IPS DF 19.7 (cell line): ENCODE data around the gene KASH5.

Experiments
- DNase-seq: peaks from one replicate; pipeline ENCODE4 v3.0.0-alpha.2; 2013; ENCODE audit warnings: low read depth, low spot score

Gene KASH5, protein sequence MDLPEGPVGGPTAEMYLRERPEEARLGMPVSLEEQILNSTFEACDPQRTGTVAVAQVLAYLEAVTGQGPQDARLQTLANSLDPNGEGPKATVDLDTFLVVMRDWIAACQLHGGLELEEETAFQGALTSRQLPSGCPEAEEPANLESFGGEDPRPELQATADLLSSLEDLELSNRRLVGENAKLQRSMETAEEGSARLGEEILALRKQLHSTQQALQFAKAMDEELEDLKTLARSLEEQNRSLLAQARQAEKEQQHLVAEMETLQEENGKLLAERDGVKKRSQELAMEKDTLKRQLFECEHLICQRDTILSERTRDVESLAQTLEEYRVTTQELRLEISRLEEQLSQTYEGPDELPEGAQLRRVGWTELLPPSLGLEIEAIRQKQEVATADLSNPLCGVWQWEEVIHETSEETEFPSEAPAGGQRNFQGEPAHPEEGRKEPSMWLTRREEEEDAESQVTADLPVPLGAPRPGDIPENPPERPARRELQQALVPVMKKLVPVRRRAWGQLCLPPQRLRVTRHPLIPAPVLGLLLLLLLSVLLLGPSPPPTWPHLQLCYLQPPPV

GRCh38 chr19:49387936-49388372 is at the start of gene KASH5:
TSS of gene KASH5 (plus strand) at chr19:49388249. CDS start at chr19:49390884, 2,635 bp downstream.
- DNase-seq: no peak

DNA sequence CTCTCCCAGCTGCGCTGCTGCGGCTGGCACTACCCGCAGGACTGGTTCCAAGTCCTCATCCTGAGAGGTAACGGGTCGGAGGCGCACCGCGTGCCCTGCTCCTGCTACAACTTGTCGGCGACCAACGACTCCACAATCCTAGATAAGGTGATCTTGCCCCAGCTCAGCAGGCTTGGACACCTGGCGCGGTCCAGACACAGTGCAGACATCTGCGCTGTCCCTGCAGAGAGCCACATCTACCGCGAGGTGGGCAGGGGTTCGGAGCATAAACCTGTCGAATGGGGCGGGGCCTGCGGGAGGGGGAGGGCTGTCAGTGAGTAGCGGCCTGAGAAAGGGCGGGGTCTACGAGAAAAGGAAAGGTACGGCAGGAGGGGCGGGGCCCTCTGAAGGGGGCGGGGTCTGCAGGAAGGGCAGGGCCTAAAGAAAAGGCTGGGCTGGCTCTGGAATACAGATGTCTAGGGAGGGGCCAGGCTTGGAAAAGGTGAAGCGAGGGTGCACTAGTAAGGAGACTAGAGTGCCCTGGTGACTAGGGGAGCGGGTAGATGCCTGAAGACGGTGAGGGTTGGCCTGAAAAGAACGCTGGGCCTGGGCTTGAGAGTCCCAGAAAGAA is 49.3 kb upstream of the KASH5 start:
- DNase-seq: no peak

GRCh38 chr19:49339301-49340068 is 48.6 kb upstream of the KASH5 start:
- DNase-seq: peak; percentile 94

- no peak for DNase-seq
These were observed 47.8 kb upstream of the KASH5 start for GRCh38 chr19:49340069-49340864.

DNA sequence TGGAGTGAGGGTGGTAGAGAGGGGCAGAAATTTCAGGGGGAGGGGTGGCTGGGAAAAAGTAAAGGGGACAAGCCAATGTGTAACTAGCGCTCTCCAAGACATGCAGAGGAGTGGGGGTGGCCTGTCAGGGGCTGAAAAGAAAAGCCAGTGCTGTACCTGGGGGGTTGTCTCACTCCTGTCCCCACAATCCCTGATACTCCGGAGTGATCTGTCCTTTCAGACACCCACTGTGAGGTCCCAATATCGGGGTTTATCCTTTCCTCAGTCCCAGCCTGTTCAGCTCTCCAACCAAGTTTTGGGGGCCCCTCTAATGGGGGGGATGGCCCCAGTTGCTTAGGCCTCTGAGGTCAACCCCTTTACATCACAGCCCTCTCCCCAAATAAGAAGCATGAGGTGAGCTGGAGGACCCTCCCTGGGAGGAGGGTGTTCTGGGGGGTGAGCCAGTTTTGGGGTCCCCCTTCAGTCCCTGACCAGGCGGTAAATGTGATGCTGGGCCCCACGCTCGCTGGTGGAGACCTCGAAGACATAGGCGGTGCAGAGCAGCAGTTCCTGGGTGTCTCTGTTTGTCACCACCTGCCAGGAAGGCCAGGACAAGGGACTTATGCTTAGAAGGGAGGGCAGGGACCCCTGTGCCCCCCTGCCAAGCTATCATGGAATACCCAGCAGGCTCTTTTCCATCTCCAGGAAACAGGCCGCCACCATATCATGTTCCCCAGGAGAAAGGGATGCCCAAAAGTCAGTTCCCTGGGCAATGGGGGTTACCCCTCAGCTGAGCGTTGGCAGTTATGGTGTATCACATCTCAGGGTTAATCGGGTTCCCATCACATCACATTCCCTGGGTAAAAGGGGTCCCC is 47.0 kb upstream of the KASH5 start:
- no peak for DNase-seq

DNA sequence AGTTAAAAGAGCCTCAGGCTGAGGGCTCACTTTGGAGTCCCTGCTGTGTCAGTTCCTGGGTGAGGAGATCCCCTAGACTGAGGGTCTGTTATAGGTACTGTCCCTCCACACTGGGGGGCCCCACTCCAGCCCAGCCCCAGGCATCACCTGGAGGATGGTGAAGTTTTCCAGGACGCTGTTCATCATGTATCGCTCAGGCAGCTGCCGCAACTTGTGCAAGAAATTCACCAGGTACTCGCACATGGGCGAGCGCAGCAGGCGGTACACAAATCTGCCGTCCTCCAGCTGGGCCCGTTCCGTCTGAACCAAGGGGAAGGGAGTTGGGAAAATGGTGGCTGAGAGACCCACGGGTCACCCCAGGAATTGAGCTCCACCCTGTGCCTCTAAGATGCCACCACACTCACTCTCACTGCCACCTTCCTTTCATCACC is 45.7 kb upstream of the KASH5 start:
- no peak for DNase-seq

DNA sequence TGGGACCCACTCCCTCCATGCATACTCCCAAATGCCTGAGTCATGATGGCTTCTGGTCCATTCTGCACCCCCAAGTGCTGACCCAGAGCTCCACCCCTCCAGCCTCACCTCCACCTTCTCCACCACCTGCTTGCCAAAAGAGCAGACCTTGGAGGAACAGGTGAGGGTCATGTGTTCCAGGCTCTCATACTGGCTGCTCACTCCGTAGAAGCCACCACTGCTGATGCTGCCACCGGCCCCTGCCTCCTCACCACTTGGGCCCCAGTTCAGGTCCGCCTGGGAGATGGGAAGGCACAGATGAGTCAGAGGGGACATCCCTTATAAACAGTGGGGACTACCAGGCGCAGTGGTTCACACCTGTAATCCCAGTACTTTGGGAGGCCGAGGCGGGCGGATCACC is 44.9 kb upstream of the KASH5 start:
- DNase-seq: no peak

GRCh38 chr19:49344505-49345423 is 43.3 kb upstream of the KASH5 start:
- DNase-seq: no peak

GRCh38 chr19:49347191-49347590 is 40.9 kb upstream of the KASH5 start:
- no peak for DNase-seq

DNA sequence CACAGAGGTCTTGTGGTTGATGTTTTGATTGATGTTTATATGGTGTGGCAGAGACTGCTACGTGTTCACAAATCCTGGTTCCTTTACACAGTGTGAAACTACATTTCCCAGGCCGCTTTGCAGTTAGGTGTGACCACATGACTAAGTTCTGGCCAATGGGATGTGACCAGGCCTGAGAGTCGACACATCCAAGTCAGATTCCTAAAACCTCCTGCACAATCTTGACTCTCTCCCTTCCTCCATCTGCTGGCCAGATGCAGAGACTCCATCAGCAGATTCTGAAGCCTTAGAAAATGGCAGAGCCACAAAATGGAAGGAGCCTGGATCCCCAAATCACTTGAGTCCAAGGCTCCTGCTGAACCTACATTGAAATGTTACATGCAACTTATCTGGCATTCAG is 40.2 kb upstream of the KASH5 start:
- DNase-seq: no peak

- DNase-seq: no peak
These were observed 39.5 kb upstream of the KASH5 start for GRCh38 chr19:49348305-49349189.

DNA sequence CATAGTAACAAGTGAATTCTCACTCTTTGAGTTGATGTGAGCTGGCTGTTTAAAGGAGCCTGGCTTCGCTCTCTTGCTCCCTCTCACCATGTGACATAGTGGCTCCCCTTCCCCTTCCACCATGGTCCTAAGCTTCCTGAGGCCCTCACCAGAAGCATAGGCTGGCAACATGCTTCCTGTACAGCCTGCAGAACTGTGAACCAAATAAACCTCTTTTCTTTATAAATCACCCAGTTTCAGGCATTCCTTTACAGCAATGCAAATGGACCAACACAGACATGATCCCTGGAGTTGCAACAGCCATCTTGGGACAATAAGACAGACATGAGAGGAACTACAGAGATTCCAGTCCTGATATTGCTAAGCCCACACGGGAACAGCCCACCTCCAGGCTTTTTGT is 38.5 kb upstream of the KASH5 start:
- DNase-seq: no peak

- DNase-seq: no peak
These were observed 32.1 kb upstream of the KASH5 start for GRCh38 chr19:49355909-49356353.

GRCh38 chr19:49356382-49356781 is 31.7 kb upstream of the KASH5 start:
- DNase-seq: no peak

GRCh38 chr19:49357186-49357585 is 30.9 kb upstream of the KASH5 start:
- DNase-seq: no peak

- no peak for DNase-seq
These were observed 27.9 kb upstream of the KASH5 start for GRCh38 chr19:49359851-49360820.
